Measurements from ENCODE around the gene SAMD11. TPM values are rescaled to one million over a fixed set of nuclear protein-coding genes. Genes with fewer than 3 reads are reported as not detected.
A peak's percentile ranks its signal among the peaks of the same experiment; 100 is the strongest.
"Not testable (repeated sequence)": the region's sequence is repeated elsewhere in the genome, so short reads cannot be mapped to it uniquely, and the experiment has no call there.

The SAMD11 gene
- 3.7 TPM for total RNA-seq

- peaks cover 27 to 42% (median 36%) of the 10 kb centered on the region in 3 donors for H3K4me1 ChIP-seq (ENCODE audit: control insufficient read depth in 3 of 3, insufficient read depth in 3 of 3, low read length in 3 of 3)
- peaks cover 67 to 88% (median 70%) of the 10 kb centered on the region in 3 donors for H3K27me3 ChIP-seq (ENCODE audit: control insufficient read depth in 3 of 3, insufficient read depth in 3 of 3, low read length in 3 of 3)
- H3K36me3 ChIP-seq (ENCODE audit: control insufficient read depth in 3 of 3, insufficient read depth in 3 of 3, low read length in 3 of 3): no peaks in the 10 kb centered on the region
- no peaks in the 10 kb centered on the region for H3K9me3 ChIP-seq (ENCODE audit: control insufficient read depth in 3 of 3, low read length in 3 of 3)
- peak within 1 kb of the TSS; percentile 35 to 68 (median 62) for H3K4me3 ChIP-seq (ENCODE audit: low read length in 3 of 3)
- no peak within 1 kb of the TSS for H3K27ac ChIP-seq (ENCODE audit: low read depth, low read length)
- peak within 1 kb of the TSS; percentile 27 to 66 (median 45) for H3K9ac ChIP-seq (ENCODE audit: low read depth in 1 of 3, low read length in 3 of 3)
Observed at GRCh38 chr1:923131-923990, at the start of gene SAMD11. SAMD11 (plus strand) TSS chr1:923923; CDS start chr1:924432, 509 bp downstream.

- H3K4me1 ChIP-seq (ENCODE audit: control insufficient read depth in 3 of 3, insufficient read depth in 3 of 3, low read length in 3 of 3); H3K27me3 ChIP-seq (ENCODE audit: control insufficient read depth in 3 of 3, insufficient read depth in 3 of 3, low read length in 3 of 3); H3K27ac ChIP-seq (ENCODE audit: low read depth, low read length): not testable (repeated sequence)
Observed at GRCh38 chr1:876428-877208, 47.1 kb upstream of the SAMD11 start.

GRCh38 chr1:877209-877986 lies 46.3 kb upstream of the SAMD11 start:
- H3K9me3 ChIP-seq (ENCODE audit: control insufficient read depth in 3 of 3, low read length in 3 of 3); H3K36me3 ChIP-seq (ENCODE audit: control insufficient read depth in 3 of 3, insufficient read depth in 3 of 3, low read length in 3 of 3); H3K4me3 ChIP-seq (ENCODE audit: low read length in 3 of 3): not testable (repeated sequence)

More at GRCh38 chr1:876428-877208, 47.1 kb upstream of the SAMD11 start:
- H3K9me3 ChIP-seq (ENCODE audit: control insufficient read depth in 3 of 3, low read length in 3 of 3); H3K4me3 ChIP-seq (ENCODE audit: low read length in 3 of 3); H3K9ac ChIP-seq (ENCODE audit: low read depth in 1 of 3, low read length in 3 of 3); H3K36me3 ChIP-seq (ENCODE audit: control insufficient read depth in 3 of 3, insufficient read depth in 3 of 3, low read length in 3 of 3): not testable (repeated sequence)

GRCh38 chr1:880511-880910 lies 43.2 kb upstream of the SAMD11 start:
- H3K4me1 ChIP-seq (ENCODE audit: control insufficient read depth in 3 of 3, insufficient read depth in 3 of 3, low read length in 3 of 3); H3K4me3 ChIP-seq (ENCODE audit: low read length in 3 of 3): not testable (repeated sequence)

More at GRCh38 chr1:877209-877986, 46.3 kb upstream of the SAMD11 start:
- H3K4me1 ChIP-seq (ENCODE audit: control insufficient read depth in 3 of 3, insufficient read depth in 3 of 3, low read length in 3 of 3); H3K27ac ChIP-seq (ENCODE audit: low read depth, low read length); H3K9ac ChIP-seq (ENCODE audit: low read depth in 1 of 3, low read length in 3 of 3); H3K27me3 ChIP-seq (ENCODE audit: control insufficient read depth in 3 of 3, insufficient read depth in 3 of 3, low read length in 3 of 3): not testable (repeated sequence)

GRCh38 chr1:880915-881314 lies 42.8 kb upstream of the SAMD11 start:
- H3K4me3 ChIP-seq (ENCODE audit: low read length in 3 of 3); H3K36me3 ChIP-seq (ENCODE audit: control insufficient read depth in 3 of 3, insufficient read depth in 3 of 3, low read length in 3 of 3); H3K4me1 ChIP-seq (ENCODE audit: control insufficient read depth in 3 of 3, insufficient read depth in 3 of 3, low read length in 3 of 3); H3K9me3 ChIP-seq (ENCODE audit: control insufficient read depth in 3 of 3, low read length in 3 of 3); H3K9ac ChIP-seq (ENCODE audit: low read depth in 1 of 3, low read length in 3 of 3); H3K27me3 ChIP-seq (ENCODE audit: control insufficient read depth in 3 of 3, insufficient read depth in 3 of 3, low read length in 3 of 3); H3K27ac ChIP-seq (ENCODE audit: low read depth, low read length): not testable (repeated sequence)

More at GRCh38 chr1:880511-880910, 43.2 kb upstream of the SAMD11 start:
- H3K9ac ChIP-seq (ENCODE audit: low read depth in 1 of 3, low read length in 3 of 3); H3K27me3 ChIP-seq (ENCODE audit: control insufficient read depth in 3 of 3, insufficient read depth in 3 of 3, low read length in 3 of 3); H3K27ac ChIP-seq (ENCODE audit: low read depth, low read length); H3K9me3 ChIP-seq (ENCODE audit: control insufficient read depth in 3 of 3, low read length in 3 of 3); H3K36me3 ChIP-seq (ENCODE audit: control insufficient read depth in 3 of 3, insufficient read depth in 3 of 3, low read length in 3 of 3): not testable (repeated sequence)

GRCh38 chr1:886311-886710 lies 37.4 kb upstream of the SAMD11 start:
- H3K4me1 ChIP-seq (ENCODE audit: control insufficient read depth in 3 of 3, insufficient read depth in 3 of 3, low read length in 3 of 3): no peaks in the 10 kb centered on the region
- no peak overlapping the region for H3K4me3 ChIP-seq (ENCODE audit: low read length in 3 of 3)
- no peaks in the 10 kb centered on the region for H3K9me3 ChIP-seq (ENCODE audit: control insufficient read depth in 3 of 3, low read length in 3 of 3)
- H3K36me3 ChIP-seq (ENCODE audit: control insufficient read depth in 3 of 3, insufficient read depth in 3 of 3, low read length in 3 of 3): no peaks in the 10 kb centered on the region
- H3K27me3 ChIP-seq (ENCODE audit: control insufficient read depth in 3 of 3, insufficient read depth in 3 of 3, low read length in 3 of 3): peaks cover 3 to 19% (median 17%) of the 10 kb centered on the region in 3 donors
- no peak overlapping the region for H3K27ac ChIP-seq (ENCODE audit: low read depth, low read length)
- H3K9ac ChIP-seq (ENCODE audit: low read depth in 1 of 3, low read length in 3 of 3): no peak overlapping the region

GRCh38 chr1:886760-887159 lies 37.0 kb upstream of the SAMD11 start:
- H3K27me3 ChIP-seq (ENCODE audit: control insufficient read depth in 3 of 3, insufficient read depth in 3 of 3, low read length in 3 of 3): peaks cover 3 to 19% (median 17%) of the 10 kb centered on the region in 3 donors
- no peak overlapping the region for H3K9ac ChIP-seq (ENCODE audit: low read depth in 1 of 3, low read length in 3 of 3)

GRCh38 chr1:888297-888696 lies 35.4 kb upstream of the SAMD11 start:
- no peaks in the 10 kb centered on the region for H3K4me1 ChIP-seq (ENCODE audit: control insufficient read depth in 3 of 3, insufficient read depth in 3 of 3, low read length in 3 of 3)
- H3K9me3 ChIP-seq (ENCODE audit: control insufficient read depth in 3 of 3, low read length in 3 of 3): no peaks in the 10 kb centered on the region
- H3K36me3 ChIP-seq (ENCODE audit: control insufficient read depth in 3 of 3, insufficient read depth in 3 of 3, low read length in 3 of 3): no peaks in the 10 kb centered on the region

More at GRCh38 chr1:886760-887159, 37.0 kb upstream of the SAMD11 start:
- no peak overlapping the region for H3K4me3 ChIP-seq (ENCODE audit: low read length in 3 of 3)
- no peaks in the 10 kb centered on the region for H3K4me1 ChIP-seq (ENCODE audit: control insufficient read depth in 3 of 3, insufficient read depth in 3 of 3, low read length in 3 of 3)
- H3K36me3 ChIP-seq (ENCODE audit: control insufficient read depth in 3 of 3, insufficient read depth in 3 of 3, low read length in 3 of 3): no peaks in the 10 kb centered on the region
- no peak overlapping the region for H3K27ac ChIP-seq (ENCODE audit: low read depth, low read length)
- H3K9me3 ChIP-seq (ENCODE audit: control insufficient read depth in 3 of 3, low read length in 3 of 3): no peaks in the 10 kb centered on the region

GRCh38 chr1:889774-890173 lies 33.9 kb upstream of the SAMD11 start:
- H3K4me1 ChIP-seq (ENCODE audit: control insufficient read depth in 3 of 3, insufficient read depth in 3 of 3, low read length in 3 of 3); H3K4me3 ChIP-seq (ENCODE audit: low read length in 3 of 3); H3K36me3 ChIP-seq (ENCODE audit: control insufficient read depth in 3 of 3, insufficient read depth in 3 of 3, low read length in 3 of 3); H3K9me3 ChIP-seq (ENCODE audit: control insufficient read depth in 3 of 3, low read length in 3 of 3); H3K27ac ChIP-seq (ENCODE audit: low read depth, low read length); H3K9ac ChIP-seq (ENCODE audit: low read depth in 1 of 3, low read length in 3 of 3): not testable (repeated sequence)
- H3K27me3 ChIP-seq (ENCODE audit: control insufficient read depth in 3 of 3, insufficient read depth in 3 of 3, low read length in 3 of 3): peaks cover 3 to 19% (median 17%) of the 10 kb centered on the region in 3 donors

More at GRCh38 chr1:888297-888696, 35.4 kb upstream of the SAMD11 start:
- H3K27ac ChIP-seq (ENCODE audit: low read depth, low read length): no peak overlapping the region
- H3K27me3 ChIP-seq (ENCODE audit: control insufficient read depth in 3 of 3, insufficient read depth in 3 of 3, low read length in 3 of 3): peaks cover 3 to 19% (median 17%) of the 10 kb centered on the region in 3 donors
- H3K9ac ChIP-seq (ENCODE audit: low read depth in 1 of 3, low read length in 3 of 3): no peak overlapping the region
- no peak overlapping the region for H3K4me3 ChIP-seq (ENCODE audit: low read length in 3 of 3)
